Stimulated activated CD8-positive, alpha-beta memory T cell treated with anti-CD3 and anti-CD28 coated beads, Interleukin-4, amount 100 ng/mL, for 4 hours (primary cell): ENCODE measurements around the gene LRRC8E.

Experiments used
- DNase-seq, 2 donors: peaks; one replicate each; pipeline ENCODE4 v3.0.0-alpha.2; 2020; ENCODE audit warnings: low read depth in 2 of 2, low spot score in 1 of 2

The LRRC8E gene

DNA sequence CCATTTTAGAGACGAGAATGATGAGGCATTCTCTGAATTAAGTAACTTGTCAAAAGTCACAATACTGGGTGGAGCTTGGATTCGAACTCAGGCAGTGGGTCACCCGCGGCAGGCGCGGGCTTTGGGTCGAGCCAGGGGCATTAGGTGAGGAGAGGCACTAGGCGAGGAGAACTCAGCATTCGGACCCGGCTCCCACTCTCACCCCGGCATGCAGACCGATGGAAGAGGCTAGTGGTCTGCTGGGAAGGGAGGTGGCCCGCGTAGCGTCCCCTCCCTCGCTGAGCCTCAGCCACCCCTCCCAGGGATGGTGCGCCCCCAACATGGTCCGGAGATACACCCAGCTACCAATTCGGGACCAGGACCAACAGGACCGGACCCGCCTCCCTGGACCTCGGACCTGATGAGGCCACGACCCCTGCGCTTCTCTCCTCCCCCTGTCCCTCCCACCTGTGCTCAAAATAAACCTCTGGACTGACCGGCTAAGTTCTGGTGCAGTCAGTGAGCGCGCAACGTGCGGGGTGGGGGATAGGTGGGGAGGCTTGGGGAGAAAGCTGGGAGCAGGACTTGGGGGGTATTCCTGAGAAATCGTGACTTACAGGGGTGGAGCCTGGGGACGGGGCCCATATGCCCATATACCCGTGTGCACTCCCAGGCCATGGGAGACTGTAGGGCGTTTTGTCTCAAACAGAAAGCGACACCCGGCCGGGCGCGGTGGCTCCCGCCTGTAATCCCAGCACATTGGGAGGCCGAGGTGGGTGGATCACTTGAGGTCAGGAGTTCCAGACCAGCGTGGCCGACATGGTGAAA, 30.5 kb downstream of the LRRC8E start:
- no peak for DNase-seq

DNA sequence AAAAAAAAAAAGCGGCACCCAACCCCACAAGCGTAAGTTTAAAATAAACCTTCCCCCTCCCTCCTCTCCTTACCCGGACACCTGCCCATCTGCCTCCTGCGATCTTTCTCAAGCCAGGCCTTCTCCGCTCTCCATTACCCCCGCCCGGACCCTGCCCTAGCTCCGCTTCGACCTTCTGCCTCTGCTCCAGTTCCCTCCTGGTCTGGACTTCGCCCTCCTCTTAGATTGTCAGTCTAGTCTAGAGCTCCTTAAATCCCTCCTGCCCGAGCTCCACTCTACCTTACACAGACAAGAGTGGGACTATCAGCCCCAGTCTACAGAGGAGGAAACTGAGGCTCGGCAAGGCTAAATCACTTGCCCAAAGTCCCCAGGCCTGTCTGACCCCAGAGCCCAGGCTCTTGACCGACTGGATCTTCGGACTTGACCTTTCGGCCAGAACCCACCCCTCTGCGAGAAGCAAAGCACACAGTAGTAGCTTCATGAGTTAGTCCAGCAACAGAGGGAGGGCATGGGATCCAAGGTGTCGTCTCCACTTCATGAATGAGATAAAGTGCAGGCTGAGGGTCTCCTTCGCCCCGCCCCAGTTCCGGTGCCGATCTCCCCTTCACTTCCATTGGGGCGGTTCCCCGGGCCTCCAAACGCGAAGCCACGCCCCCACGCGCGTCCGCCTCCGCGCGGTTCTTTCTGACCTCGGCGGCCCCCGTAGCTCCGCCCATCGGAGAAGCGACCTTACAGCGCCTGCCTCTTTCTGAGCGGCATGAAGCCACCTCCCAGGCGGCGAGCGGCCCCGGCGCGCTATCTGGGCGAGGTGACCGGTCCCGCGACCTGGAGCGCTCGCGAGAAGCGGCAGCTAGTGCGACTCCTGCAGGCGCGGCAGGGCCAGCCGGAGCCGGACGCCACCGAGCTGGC, 31.6 kb downstream of the LRRC8E start, which contains the start of gene SNAPC2:
TSS of gene SNAPC2 (plus strand) at position 729 of the 909 bp plus-strand sequence. CDS start at position 758, 29 bp downstream.
- peak; percentile 91 to 94 for DNase-seq

DNA sequence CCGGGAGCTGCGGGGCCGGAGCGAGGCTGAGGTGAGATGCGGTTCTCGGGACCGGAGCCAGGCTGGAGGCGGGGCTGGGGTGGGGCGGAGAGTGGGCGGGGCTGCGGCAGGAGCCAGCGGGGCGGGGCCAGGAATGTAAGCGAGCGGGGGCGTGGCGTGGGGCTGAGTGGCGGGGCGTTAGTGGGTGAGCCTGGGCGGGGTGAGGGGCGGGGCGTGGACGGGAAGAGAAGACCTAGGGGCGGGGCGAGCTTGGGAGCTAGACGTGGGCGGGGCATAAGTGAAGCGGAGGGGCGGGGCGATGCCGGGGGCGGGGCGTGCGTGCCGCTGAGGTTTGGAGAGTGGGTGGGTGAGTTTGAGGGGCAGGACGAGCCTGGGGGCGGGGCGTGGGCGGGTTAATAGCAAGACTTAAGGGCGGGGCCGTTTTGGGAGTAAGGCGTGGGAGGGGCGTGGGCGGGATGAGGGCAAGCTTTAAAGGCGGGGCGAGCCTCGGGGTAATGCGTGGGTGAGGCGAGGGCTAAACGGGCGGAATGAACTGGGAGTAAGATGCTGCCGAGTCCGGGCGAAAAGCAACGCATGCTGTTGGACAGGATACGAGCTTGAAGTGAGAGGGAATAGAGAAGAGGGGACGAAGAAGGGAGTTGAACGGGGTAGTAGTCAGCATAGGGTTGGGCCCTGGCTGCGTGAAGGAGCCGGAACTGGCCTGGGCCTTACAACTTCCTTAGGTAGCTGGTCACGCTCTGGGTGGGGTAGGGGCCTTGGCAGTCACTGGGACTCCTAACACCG, 32.4 kb downstream of the LRRC8E start:
- peak; percentile 99 to 100 for DNase-seq

DNA sequence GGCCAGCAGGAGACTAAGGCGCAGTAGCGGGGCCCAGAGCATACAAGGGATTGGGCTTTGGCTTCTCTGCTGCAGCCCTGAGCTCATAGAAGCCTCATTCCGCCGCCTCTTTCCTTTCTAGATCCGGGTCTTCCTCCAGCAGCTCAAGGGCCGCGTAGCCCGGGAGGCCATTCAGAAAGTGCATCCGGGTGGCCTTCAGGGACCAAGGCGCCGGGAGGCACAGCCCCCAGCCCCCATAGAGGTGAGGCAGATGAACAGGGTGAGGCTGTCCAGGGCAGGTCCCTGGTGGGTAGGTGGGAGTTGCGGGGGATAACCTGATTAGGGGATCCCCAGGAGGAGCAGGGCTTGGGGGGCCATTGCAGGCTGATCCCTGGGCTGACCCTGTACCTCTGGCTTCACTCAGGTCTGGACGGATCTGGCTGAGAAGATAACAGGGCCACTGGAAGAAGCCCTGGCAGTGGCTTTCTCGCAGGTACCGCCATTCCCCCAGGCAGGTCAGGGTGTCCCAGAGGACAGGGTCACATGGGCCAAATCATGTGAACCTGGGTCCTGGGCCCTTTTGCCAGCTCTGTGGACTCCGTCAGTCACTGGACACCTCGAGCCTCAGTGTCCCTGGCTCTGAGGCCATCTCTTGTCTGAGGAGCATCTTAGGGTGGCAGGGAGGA, 33.1 kb downstream of the LRRC8E start:
- no peak for DNase-seq

DNA sequence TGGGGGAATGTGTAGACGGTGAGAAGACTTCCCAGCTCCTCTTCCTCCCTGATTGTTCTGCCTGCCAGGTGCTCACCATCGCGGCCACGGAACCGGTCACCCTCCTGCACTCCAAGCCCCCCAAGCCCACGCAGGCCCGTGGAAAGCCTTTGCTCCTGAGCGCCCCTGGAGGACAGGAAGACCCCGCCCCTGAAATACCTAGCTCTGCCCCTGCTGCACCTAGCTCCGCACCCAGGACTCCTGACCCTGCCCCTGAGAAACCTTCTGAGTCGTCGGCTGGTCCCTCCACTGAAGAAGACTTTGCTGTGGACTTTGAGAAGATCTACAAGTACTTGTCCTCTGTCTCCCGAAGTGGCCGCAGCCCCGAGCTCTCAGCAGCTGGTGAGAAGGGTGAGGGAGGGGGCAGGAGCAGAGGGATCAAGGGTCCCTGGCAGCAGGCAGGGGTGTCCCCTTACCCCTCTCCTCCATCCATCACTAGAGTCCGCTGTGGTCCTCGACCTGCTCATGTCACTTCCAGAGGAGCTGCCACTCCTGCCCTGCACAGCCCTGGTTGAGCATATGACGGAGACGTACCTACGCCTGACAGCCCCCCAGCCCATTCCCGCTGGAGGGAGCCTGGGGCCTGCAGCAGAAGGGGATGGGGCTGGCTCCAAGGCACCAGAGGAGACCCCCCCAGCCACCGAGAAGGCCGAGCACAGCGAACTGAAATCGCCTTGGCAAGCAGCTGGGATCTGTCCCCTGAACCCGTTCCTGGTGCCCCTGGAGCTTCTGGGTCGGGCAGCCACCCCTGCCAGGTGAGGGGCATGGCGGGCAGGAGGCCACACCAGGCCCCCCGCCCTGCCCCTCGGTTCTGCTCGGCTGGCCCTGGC, 33.9 kb downstream of the LRRC8E start:
- DNase-seq: no peak

DNA sequence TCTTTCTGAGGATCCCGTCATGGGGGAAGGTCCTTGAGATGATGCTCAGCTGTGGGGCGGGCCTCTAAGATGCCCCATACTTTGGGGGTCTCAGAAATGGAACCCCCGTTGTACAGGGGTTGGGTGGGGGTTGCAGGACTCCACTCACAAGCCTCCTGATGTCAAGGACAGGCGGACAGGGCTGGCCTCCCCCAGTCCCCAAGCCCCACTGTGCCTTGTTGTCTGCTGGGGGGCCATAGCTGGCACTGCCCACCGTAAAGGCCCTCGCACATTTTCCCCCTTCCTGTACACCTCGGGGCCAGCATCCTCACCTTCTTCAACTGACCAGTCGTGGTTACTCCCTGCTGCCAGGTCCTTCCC, 34.5 kb downstream of the LRRC8E start:
- no peak for DNase-seq

DNA sequence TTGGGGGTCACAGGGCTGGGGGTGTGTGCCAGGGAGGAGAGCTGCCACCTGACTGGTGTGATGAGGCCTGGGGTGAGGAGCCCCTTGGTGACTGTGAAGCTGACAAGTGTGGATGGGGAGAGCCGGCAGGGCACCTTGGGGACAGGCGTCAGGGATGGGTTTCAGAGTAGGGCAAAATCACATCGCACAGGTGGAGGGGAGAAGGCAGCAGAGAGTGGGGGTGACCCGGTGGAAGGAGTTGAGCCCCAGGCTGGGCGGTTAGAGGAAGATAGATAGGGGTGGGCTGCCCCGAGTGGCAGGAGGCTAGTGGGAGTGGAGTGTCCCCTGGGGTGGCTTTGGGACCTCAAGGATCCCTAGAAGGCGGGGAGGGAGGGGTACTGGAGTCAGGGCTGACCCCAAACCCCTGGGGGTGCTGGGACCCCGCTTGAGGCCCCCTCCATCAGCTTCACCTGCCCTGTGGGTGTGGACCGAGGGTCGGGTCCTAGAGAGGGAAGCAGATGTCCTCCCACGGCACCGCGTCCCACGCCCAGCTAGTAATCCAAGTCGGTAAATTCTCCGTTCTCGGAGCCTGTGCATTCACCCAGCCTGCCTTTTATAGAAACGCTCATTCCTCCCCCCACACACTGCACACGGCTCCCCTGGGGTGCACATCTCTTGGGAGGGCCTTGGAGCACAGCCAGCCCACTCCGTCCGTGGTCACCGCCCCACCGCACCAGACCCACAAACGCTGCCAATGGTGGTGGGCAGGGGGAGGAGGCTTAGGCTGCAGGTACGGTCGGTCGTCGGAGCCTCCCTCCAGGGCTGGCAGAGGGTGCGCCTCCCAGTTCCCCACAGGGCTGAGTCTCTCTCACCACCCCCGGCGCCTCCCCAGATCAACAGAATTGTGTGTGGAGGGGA, 35.2 kb downstream of the LRRC8E start:
- no peak for DNase-seq

DNA sequence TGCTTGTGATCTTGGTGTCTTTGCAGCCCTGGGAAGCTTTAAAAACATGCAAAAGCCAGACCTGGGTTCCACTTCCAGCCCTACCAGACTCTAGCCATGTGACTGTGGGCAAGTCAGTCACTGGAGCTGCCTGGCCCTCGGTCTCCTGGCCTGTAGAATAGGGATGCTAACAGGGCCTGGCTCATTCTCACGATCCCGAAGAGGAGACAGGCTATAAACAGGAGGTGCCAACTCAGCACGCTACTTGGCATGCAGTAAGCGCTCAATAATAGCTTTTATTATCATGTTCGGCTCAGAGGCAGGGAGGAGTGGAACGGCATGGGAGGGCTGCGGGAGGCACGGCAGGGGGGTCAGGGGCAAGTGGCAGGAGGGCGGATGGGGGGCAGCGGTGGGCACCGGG, 35.9 kb downstream of the LRRC8E start:
- DNase-seq: no peak

DNA sequence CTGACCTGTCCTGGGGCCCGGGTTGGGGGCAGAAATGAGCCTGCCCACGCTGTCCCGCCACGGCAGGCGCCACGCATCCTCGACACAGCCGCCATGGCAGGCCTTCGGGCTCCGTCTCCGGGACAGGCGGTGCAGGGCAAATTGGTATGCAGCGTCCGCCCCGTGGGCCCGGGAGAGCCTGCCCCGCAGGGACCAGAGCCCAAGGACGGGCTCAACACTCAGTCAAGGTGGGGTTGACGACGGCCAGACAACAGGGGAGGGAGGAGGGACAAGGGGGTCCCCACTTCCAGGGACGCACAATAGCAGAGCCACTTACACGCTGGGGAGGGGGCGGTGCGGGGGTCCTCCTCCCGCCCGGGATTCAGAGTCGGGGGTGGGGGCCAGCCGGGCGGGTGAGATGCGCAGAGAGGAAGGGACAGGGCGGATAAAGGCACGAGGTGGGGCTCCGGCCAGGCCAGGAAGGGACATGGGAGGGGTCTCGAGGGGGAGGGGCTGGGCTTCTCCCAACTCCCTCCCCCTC, 36.4 kb downstream of the LRRC8E start:
- DNase-seq: no peak

DNA sequence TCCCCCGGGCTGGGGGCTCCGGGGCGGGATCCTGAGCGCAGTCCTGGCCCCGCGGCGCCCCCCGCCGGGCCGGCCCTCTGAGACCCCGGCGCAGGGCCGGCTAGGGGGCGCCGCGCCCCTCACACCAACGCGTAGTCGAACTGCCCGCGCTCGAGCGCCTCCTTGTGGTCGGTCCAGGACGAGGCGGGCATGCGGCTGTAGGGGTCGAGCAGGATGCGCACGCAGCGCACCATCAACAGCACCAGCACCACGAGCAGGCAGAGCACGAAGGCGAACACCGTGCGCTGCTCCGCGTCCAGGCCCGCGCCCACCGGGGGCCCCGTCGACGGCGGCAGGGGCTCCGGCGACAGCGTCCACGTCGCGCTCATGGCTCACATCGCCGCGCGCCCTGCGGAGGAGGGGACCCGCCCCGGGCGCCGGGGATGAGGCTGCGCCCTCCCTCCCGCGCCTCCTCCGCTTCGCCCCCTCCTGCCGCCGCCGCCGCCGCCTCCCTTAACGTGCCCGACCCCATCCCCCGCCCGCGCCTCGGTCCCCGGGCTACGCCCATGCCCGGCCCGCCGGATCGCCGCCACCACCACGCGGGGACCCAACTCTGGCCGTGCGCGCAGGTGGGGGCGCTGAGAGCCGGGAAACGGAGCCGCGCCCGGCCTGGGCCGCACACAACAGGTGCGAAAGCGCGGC, 37.0 kb downstream of the LRRC8E start:
- DNase-seq: peak; percentile 56 to 57

DNA sequence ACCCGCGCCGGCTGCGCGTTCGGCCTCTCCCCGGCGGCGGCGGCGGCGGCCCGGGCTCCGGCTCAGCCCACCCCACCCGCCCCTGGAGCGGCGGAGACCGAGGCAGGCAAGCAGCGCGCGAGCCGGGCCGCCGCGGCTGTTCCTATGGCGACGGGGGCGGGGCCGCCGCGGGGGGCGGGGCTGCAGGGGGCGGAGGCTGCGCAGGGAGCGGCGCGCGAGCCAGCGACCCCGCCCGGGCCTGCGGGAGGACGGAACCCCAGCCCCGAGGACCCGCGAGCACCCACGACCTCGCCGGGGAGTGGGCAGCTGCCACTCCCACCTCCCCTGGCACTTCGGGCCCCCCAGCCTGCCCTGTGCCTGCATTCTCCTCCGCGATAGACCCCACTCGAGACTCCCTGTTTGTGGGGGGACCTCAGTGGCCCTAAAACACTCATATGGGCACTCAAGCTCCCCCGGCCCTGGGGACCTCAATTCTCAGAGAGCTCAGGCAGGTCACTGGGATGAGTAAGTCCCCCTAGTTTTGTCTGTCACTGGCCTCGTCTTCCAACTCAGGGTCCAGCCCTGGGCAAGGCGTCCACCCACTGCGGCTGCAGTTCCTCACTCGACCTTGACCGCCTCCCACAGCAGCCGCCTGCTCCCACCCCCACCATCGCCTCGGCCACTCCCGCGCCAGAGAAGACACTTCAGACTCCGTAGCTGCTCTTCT, 37.9 kb downstream of the LRRC8E start, which contains the start of gene CTXN1:
TSS of gene CTXN1 (minus strand) at position 115 of the 706 bp plus-strand sequence. CDS start 597 bp downstream, outside the sequence.
- peak; percentile 53 to 64 for DNase-seq

DNA sequence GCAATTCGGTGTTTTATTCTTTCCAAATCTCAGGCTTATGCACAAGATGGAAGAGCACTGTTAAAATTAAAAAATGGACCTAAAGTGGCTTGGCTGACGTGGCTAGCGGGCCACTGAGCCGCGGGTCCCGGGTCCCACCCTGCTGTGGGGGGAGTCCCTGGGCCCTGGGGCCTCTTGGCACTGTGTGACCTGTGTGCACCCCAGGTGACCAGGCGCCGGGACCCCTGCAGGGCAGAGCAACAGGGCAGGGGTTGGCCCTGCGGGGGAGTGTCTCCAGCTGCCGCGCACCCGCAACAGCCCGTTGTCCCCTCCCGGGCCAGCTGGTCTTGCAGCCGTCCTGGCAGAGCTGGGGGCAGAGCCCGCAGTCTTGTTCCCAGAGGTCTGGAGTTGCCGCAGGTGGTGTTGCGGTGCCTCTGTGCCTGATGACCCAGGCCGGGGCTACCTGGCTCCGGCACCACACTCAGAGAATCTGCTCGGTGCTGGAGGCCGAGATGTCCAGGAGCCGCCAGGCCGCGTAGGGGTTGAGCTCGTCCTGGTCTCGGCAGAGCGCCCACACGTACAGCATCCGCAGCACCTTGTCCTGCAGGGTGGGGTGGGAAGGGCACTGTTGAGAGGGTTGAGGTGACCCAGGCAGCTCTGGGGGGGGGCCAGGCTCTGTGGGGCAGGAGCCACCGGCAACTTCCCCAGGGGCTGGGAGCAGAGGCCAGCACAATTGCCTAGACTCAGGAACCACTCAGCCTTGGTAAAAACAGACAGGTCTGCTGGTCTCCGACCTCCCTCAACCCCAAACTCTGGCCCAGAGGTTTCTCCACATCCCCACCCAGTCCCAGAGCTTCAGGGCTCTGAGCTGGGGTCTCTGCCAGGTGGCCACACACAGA, 38.7 kb downstream of the LRRC8E start:
- no peak for DNase-seq

DNA sequence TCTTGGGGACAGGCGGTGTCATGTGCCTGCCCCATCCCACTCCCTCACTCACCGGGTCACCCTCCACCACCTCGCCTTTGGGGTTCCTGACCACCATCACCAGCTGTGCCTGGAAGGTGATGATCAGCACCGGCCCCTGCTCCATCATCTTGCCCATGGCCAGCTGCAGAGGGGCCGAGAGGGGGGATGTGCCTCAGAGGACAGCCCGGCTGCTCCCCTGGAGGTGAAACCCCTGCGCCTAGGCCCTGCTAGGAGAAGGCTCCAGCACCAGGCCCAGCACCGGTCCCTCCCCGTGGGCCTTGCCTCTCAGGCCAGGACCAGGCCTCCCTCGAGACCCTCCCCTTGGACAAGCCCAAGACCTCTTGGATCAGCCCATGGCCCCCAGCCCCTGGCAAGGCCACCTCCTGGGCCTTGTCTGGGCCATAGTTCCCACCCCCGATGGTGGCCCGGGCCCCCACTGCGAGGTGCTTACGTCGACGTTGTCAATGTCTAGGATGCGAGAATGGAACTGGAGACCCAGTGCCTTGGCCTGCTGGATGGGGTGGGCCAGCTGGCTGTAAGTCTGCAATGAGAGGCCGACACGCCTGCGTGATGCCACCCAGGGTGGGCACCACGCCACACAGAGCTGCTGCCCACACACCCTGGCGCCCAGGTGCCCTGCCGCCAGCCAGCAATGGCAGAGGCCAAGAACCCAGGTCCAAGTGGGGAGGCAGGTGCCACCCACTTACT, 39.5 kb downstream of the LRRC8E start:
- DNase-seq: no peak

DNA sequence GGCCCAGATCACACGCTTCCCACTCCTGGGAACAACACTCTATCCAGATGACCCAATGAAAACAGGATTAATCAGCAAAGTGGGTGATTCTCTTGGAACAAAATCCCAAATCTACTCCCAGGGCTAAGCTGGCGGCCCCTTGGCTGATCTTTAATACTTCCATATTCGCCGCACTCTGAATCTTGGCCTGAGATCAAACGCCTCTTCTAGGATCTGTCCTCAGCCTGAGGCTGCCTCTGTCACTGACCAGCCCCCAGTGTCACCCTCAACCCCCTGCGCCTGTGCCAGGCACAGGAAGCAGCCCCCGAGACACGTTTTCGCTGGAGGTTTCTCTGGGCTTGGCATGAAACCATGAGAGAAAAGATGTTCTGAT, 40.0 kb downstream of the LRRC8E start:
- DNase-seq: no peak
